Measurements from ENCODE around the gene ARPC1A. TPM values are rescaled to one million over a fixed set of nuclear protein-coding genes. Genes with fewer than 3 reads are reported as not detected.

The ARPC1A gene
- polyA plus RNA-seq, 1 of the 3 experiments (the other 2 are of a cell fraction): 306 TPM

GRCh38 chr7:99408379-99409191 lies 82.9 kb downstream of the ARPC1A start, which contains the start of the genes BUD31 and PDAP1 (continued):
- TF ChIP-seq, protein P1, sequence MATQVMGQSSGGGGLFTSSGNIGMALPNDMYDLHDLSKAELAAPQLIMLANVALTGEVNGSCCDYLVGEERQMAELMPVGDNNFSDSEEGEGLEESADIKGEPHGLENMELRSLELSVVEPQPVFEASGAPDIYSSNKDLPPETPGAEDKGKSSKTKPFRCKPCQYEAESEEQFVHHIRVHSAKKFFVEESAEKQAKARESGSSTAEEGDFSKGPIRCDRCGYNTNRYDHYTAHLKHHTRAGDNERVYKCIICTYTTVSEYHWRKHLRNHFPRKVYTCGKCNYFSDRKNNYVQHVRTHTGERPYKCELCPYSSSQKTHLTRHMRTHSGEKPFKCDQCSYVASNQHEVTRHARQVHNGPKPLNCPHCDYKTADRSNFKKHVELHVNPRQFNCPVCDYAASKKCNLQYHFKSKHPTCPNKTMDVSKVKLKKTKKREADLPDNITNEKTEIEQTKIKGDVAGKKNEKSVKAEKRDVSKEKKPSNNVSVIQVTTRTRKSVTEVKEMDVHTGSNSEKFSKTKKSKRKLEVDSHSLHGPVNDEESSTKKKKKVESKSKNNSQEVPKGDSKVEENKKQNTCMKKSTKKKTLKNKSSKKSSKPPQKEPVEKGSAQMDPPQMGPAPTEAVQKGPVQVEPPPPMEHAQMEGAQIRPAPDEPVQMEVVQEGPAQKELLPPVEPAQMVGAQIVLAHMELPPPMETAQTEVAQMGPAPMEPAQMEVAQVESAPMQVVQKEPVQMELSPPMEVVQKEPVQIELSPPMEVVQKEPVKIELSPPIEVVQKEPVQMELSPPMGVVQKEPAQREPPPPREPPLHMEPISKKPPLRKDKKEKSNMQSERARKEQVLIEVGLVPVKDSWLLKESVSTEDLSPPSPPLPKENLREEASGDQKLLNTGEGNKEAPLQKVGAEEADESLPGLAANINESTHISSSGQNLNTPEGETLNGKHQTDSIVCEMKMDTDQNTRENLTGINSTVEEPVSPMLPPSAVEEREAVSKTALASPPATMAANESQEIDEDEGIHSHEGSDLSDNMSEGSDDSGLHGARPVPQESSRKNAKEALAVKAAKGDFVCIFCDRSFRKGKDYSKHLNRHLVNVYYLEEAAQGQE (IDR thresholded peaks at IDR 0.05; ENCODE audit: low read depth, low read length): peak; percentile 62
- TF ChIP-seq FOSL2 (IDR thresholded peaks at IDR 0.05; ENCODE audit: borderline replicate concordance, low read depth) (peak; percentile 9; the same call in 1 of the 2 replicates), ELF1 (IDR thresholded peaks at IDR 0.05) (peak; percentile 78), GATA2 (CRISPR knock-in tag; IDR thresholded peaks at IDR 0.05) (no peak), EP300 (IDR thresholded peaks at IDR 0.05; ENCODE audit: borderline replicate concordance in 1 of 2, low read depth in 1 of 2, low read length in 1 of 2) (peak; percentile 16 to 74; a peak in 2 of 4 replicates), CTCF (IDR thresholded peaks at IDR 0.05) (no peak), MXI1 (IDR thresholded peaks at IDR 0.05; ENCODE audit: low read depth, low read length) (peak; percentile 86), TCF12 (IDR thresholded peaks at IDR 0.05) (no peak), EZH2phosphoT487 (IDR thresholded peaks at IDR 0.05; ENCODE audit: borderline replicate concordance, low read depth) (no peak), RCOR1 (IDR thresholded peaks at IDR 0.05; ENCODE audit: low read length) (peak; percentile 54; the same call in 1 of the 2 replicates), SIN3A (IDR thresholded peaks at IDR 0.05; ENCODE audit: borderline replicate concordance, low read depth, low read length) (peak; percentile 79; the same call in 1 of the 2 replicates), JUND (IDR thresholded peaks at IDR 0.05) (peak; percentile 43; the same call in 1 of the 2 replicates), USF2 (IDR thresholded peaks at IDR 0.05; ENCODE audit: borderline replicate concordance, low read depth, low read length) (no peak), NRF1 (IDR thresholded peaks at IDR 0.05; ENCODE audit: low read depth, low read length) (no peak), TEAD4 (IDR thresholded peaks at IDR 0.05; ENCODE audit: borderline replicate concordance, insufficient read depth) (no peak), PBX3 (IDR thresholded peaks at IDR 0.05) (no peak)

Measured in SK-N-SH (cell line).